GM18526 (cell line): ENCODE results near the gene LTBP4.

Experiments used
- POLR2A ChIP-seq: IDR thresholded peaks from 3 replicates; pipeline ENCODE4 v1.6.1; 2011; ENCODE audit not compliant: insufficient read length; ENCODE audit errors: extremely low read depth

The LTBP4 gene

GRCh38 chr19:40627486-40628279 is 26.5 kb downstream of the LTBP4 start:
- no peak for TF ChIP-seq POLR2A

- no peak for TF ChIP-seq POLR2A
These were observed 28.2 kb downstream of the LTBP4 start for GRCh38 chr19:40629346-40629745.

GRCh38 chr19:40630571-40631160 is 29.5 kb downstream of the LTBP4 start:
- no peak for TF ChIP-seq POLR2A

- no peak for TF ChIP-seq POLR2A
These were observed 31.3 kb downstream of the LTBP4 start for GRCh38 chr19:40632311-40633036.

GRCh38 chr19:40633207-40633606 is 32.0 kb downstream of the LTBP4 start:
- no peak for TF ChIP-seq POLR2A

- TF ChIP-seq POLR2A: no peak
These were observed 37.2 kb downstream of the LTBP4 start for GRCh38 chr19:40638327-40638726.

- no peak for TF ChIP-seq POLR2A
These were observed 38.4 kb downstream of the LTBP4 start for GRCh38 chr19:40639638-40639982.

- TF ChIP-seq POLR2A: no peak
These were observed 39.6 kb downstream of the LTBP4 start for GRCh38 chr19:40640744-40641143.

GRCh38 chr19:40641281-40641680 is 40.1 kb downstream of the LTBP4 start:
- no peak for TF ChIP-seq POLR2A

- no peak for TF ChIP-seq POLR2A
These were observed 41.0 kb downstream of the LTBP4 start for GRCh38 chr19:40642051-40642706.

- TF ChIP-seq POLR2A: no peak
These were observed 41.7 kb downstream of the LTBP4 start for GRCh38 chr19:40642757-40643305.

- TF ChIP-seq POLR2A: no peak
These were observed 45.6 kb downstream of the LTBP4 start for GRCh38 chr19:40646743-40647254.

GRCh38 chr19:40650749-40651305 is 49.7 kb downstream of the LTBP4 start:
- no peak for TF ChIP-seq POLR2A

- TF ChIP-seq POLR2A: no peak
These were observed 56.9 kb downstream of the LTBP4 start for GRCh38 chr19:40658031-40658430.

- no peak for TF ChIP-seq POLR2A
These were observed 57.9 kb downstream of the LTBP4 start for GRCh38 chr19:40659116-40659515.
